ENCODE measurements around the gene TRIM7.

TRIM7 gene

GRCh38 chr5:181237729-181238385, 32.9 kb upstream of the TRIM7 start:
- Histone ChIP-seq H3K4me1 (ENCODE audit: control insufficient read depth, insufficient read depth, low read length) (no peaks in the 10 kb centered on the region), H3K4me3 (ENCODE audit: low read length) (no peak overlapping the region), H3K27ac (ENCODE audit: low read length) (no peak overlapping the region), H3K27me3 (ENCODE audit: control insufficient read depth, insufficient read depth, low read length) (no peaks in the 10 kb centered on the region), H3K9me3 (ENCODE audit: control insufficient read depth, insufficient read depth, low read length) (no peaks in the 10 kb centered on the region), H3K36me3 (ENCODE audit: control insufficient read depth, insufficient read depth, low read length) (peaks cover 65% of the 10 kb centered on the region)
- DNase-seq (ENCODE audit: low read depth, low spot score): no peak
- WGBS (ENCODE audit: insufficient coverage, insufficient read length): no CpG with 5 or more reads among the region's 5 CpGs

DNA sequence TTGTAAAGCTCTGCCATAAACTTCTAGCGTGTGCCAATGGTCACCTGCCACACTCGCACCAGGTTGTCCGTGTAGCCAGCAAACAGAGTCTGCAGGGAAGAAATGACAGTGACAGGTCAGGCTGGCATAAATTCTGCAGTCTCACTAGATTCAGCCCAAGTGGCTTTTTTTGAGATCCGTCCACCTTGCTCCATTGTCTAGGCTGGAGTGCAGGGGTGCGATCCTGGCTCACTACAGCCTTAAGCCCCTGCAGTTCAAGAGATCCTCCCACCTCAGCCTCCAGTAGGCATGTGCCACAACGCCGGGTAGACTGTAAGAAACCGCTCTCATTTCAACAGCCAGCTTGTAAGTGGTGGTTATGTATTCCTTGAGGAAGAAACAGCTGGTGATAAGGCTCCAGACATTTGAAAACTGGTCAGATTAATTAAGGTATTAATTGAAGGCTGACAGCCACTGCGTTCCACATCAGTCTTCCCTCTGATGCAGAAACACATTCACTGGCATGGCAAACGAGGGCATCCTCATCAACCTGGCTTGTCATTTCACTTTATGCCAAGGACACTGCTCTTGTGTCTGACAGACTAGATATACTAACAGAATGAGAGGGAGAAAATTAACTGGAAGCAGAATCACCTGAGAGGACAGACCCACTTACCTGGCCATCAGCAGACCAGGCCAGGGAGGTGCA, 32.1 kb upstream of the TRIM7 start:
- no peaks in the 10 kb centered on the region for H3K27me3 ChIP-seq (ENCODE audit: control insufficient read depth, insufficient read depth, low read length)
- no CpG with 5 or more reads among the region's 10 CpGs for WGBS (ENCODE audit: insufficient coverage, insufficient read length)
- no peak overlapping the region for H3K27ac ChIP-seq (ENCODE audit: low read length)
- H3K4me1 ChIP-seq (ENCODE audit: control insufficient read depth, insufficient read depth, low read length): no peaks in the 10 kb centered on the region
- H3K4me3 ChIP-seq (ENCODE audit: low read length): no peak overlapping the region
- H3K9me3 ChIP-seq (ENCODE audit: control insufficient read depth, insufficient read depth, low read length): no peaks in the 10 kb centered on the region
- H3K36me3 ChIP-seq (ENCODE audit: control insufficient read depth, insufficient read depth, low read length): peaks cover 66% of the 10 kb centered on the region
- no peak for DNase-seq (ENCODE audit: low read depth, low spot score)

DNA sequence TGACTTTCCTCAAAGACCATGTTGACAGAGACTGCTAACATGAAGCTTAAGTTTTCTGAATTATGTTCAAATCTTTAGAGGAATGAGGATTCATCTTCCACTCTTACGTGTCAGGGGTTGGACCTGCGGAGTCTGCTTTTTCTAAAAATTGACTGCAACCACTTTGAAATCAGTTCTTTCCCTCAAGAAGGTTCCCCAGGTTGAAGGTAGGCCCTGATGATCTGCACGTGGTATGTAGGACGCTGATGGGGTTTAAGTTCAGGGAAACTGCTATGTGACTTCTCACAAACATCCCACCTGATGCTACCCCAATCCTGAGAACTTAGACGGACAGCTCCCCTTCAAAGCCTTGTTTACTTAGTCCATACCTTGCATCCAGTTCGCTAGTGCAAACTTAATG, 31.5 kb upstream of the TRIM7 start:
- no CpG with 5 or more reads among the region's 6 CpGs for WGBS (ENCODE audit: insufficient coverage, insufficient read length)
- DNase-seq (ENCODE audit: low read depth, low spot score): no peak
- Histone ChIP-seq H3K4me1 (ENCODE audit: control insufficient read depth, insufficient read depth, low read length) (no peaks in the 10 kb centered on the region), H3K9me3 (ENCODE audit: control insufficient read depth, insufficient read depth, low read length) (no peaks in the 10 kb centered on the region), H3K4me3 (ENCODE audit: low read length) (no peak overlapping the region), H3K36me3 (ENCODE audit: control insufficient read depth, insufficient read depth, low read length) (peaks cover 59% of the 10 kb centered on the region), H3K27ac (ENCODE audit: low read length) (no peak overlapping the region), H3K27me3 (ENCODE audit: control insufficient read depth, insufficient read depth, low read length) (no peaks in the 10 kb centered on the region)

GRCh38 chr5:181235689-181236366, 30.8 kb upstream of the TRIM7 start:
- WGBS (ENCODE audit: insufficient coverage, insufficient read length): no CpG with 5 or more reads among the region's 5 CpGs
- DNase-seq (ENCODE audit: low read depth, low spot score): no peak
- no peak overlapping the region for H3K27ac ChIP-seq (ENCODE audit: low read length)
- no peaks in the 10 kb centered on the region for H3K4me1 ChIP-seq (ENCODE audit: control insufficient read depth, insufficient read depth, low read length)
- H3K27me3 ChIP-seq (ENCODE audit: control insufficient read depth, insufficient read depth, low read length): no peaks in the 10 kb centered on the region
- no peaks in the 10 kb centered on the region for H3K9me3 ChIP-seq (ENCODE audit: control insufficient read depth, insufficient read depth, low read length)
- H3K36me3 ChIP-seq (ENCODE audit: control insufficient read depth, insufficient read depth, low read length): peaks cover 55% of the 10 kb centered on the region
- H3K4me3 ChIP-seq (ENCODE audit: low read length): no peak overlapping the region

- WGBS (ENCODE audit: insufficient coverage, insufficient read length): 100% methylated on average over 1 of the region's 5 CpGs
- H3K9me3 ChIP-seq (ENCODE audit: control insufficient read depth, insufficient read depth, low read length): no peaks in the 10 kb centered on the region
- no peak overlapping the region for H3K27ac ChIP-seq (ENCODE audit: low read length)
- peaks cover 56% of the 10 kb centered on the region for H3K36me3 ChIP-seq (ENCODE audit: control insufficient read depth, insufficient read depth, low read length)
- no peak overlapping the region for H3K4me3 ChIP-seq (ENCODE audit: low read length)
- peaks cover 1% of the 10 kb centered on the region; the same call in 1 of the 2 replicates for H3K27me3 ChIP-seq (ENCODE audit: control insufficient read depth, insufficient read depth, low read length)
- DNase-seq (ENCODE audit: low read depth, low spot score): no peak
- H3K4me1 ChIP-seq (ENCODE audit: control insufficient read depth, insufficient read depth, low read length): no peaks in the 10 kb centered on the region
Measured at GRCh38 chr5:181235323-181235688, 30.3 kb upstream of the TRIM7 start.

DNA sequence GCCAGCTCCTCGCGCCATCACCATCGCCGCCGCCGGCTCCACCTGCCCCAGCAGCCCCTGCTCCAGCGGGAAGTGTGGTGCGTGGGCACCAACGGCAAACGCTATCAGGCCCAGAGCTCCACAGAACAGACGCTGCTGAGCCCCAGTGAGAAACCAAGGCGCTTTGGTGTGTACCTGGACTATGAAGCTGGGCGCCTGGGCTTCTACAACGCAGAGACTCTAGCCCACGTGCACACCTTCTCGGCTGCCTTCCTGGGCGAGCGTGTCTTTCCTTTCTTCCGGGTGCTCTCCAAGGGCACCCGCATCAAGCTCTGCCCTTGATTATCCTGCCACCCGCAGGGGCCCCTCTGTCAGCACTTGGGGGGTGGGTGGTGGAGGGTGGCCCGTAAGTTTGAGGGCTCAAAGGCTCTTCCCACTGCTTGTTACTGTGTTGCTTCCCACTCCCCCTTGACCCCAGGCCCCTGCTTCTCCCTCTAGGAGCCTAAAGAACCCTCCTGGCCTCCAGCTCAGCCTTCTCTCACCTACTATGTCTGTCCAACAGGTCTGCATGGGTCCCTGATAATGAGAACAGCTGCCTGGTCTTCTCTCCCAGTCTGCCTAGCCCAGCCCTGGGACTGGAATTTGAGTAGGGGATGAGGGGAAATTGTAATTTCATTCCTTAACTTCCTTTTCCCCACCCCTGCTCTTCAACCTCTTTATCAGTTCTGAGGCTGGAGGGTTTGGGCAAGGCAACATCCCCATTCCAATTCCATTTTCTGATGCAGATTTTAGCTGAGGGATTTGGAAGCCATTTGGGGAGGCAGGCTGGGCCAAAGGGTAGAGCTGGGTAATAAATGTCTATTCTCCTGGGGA, 29.7 kb upstream of the TRIM7 start:
- Histone ChIP-seq H3K27me3 (ENCODE audit: control insufficient read depth, insufficient read depth, low read length) (peaks cover 1% of the 10 kb centered on the region; the same call in 1 of the 2 replicates), H3K4me3 (ENCODE audit: low read length) (no peak overlapping the region), H3K27ac (ENCODE audit: low read length) (no peak overlapping the region), H3K9me3 (ENCODE audit: control insufficient read depth, insufficient read depth, low read length) (no peaks in the 10 kb centered on the region), H3K4me1 (ENCODE audit: control insufficient read depth, insufficient read depth, low read length) (no peaks in the 10 kb centered on the region), H3K36me3 (ENCODE audit: control insufficient read depth, insufficient read depth, low read length) (peaks cover 53% of the 10 kb centered on the region)
- no peak for DNase-seq (ENCODE audit: low read depth, low spot score)
- no CpG with 5 or more reads among the region's 22 CpGs for WGBS (ENCODE audit: insufficient coverage, insufficient read length)

- H3K4me3 ChIP-seq (ENCODE audit: low read length): no peak overlapping the region
- peaks cover 48% of the 10 kb centered on the region for H3K36me3 ChIP-seq (ENCODE audit: control insufficient read depth, insufficient read depth, low read length)
- WGBS (ENCODE audit: insufficient coverage, insufficient read length): no CpG with 5 or more reads among the region's 24 CpGs
- peaks cover 1% of the 10 kb centered on the region; the same call in 1 of the 2 replicates for H3K27me3 ChIP-seq (ENCODE audit: control insufficient read depth, insufficient read depth, low read length)
- H3K9me3 ChIP-seq (ENCODE audit: control insufficient read depth, insufficient read depth, low read length): no peaks in the 10 kb centered on the region
- no peaks in the 10 kb centered on the region for H3K4me1 ChIP-seq (ENCODE audit: control insufficient read depth, insufficient read depth, low read length)
- DNase-seq (ENCODE audit: low read depth, low spot score): no peak
- no peak overlapping the region for H3K27ac ChIP-seq (ENCODE audit: low read length)
Measured at GRCh38 chr5:181233801-181234454, 28.9 kb upstream of the TRIM7 start.

DNA sequence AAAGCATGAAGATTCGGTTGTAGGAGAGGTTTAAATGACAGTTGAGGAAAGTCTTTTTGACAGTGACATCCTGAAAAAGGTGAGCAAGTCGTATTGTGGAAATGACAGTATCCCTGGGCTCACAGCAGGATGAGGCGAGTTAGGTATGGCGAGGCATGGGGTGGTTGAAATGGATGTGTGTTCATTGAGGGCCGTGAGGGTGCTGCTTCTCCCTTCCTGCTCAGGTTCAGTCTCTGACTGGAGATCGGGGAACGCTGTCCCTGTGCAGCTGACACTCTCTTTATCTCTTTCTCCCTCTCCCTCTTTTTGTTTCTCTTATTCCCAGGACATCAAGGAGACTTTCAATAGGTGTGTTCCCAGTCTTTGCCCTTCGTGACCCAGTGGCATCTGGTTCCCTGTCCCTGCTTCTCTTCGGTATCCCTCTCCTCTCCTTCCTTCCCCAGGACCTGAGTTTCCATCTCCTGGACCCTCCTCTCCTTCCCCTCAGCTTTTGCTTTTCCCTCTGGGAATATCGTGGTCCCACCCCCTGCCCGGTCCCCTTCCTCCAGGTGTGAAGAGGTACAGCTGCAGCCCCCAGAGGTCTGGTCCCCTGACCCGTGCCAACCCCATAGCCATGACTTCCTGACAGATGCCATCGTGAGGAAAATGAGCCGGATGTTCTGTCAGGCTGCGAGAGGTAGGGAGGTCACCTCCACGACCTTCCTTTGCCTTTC, 28.2 kb upstream of the TRIM7 start:
- Histone ChIP-seq H3K4me3 (ENCODE audit: low read length) (no peak overlapping the region), H3K9me3 (ENCODE audit: control insufficient read depth, insufficient read depth, low read length) (no peaks in the 10 kb centered on the region), H3K27ac (ENCODE audit: low read length) (no peak overlapping the region), H3K36me3 (ENCODE audit: control insufficient read depth, insufficient read depth, low read length) (peaks cover 41% of the 10 kb centered on the region), H3K27me3 (ENCODE audit: control insufficient read depth, insufficient read depth, low read length) (peaks cover 1% of the 10 kb centered on the region; the same call in 1 of the 2 replicates), H3K4me1 (ENCODE audit: control insufficient read depth, insufficient read depth, low read length) (no peaks in the 10 kb centered on the region)
- 100% methylated on average over 1 of the region's 16 CpGs for WGBS (ENCODE audit: insufficient coverage, insufficient read length)
- no peak for DNase-seq (ENCODE audit: low read depth, low spot score)

DNA sequence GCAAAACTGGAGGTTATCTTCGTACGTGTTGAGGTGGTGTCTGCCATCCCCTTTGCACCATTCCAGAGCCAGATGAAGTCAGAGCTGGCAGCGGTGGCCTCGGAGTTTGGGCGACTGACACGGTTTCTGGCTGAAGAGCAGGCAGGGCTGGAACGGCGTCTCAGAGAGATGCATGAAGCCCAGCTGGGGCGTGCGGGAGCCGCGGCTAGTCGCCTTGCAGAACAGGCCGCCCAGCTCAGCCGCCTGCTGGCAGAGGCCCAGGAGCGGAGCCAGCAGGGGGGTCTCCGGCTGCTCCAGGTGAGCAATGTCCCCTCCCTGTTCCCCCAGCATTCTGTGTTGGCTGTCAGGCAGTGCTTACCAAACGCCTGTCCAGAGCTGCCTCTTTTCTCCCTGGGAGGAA, 27.6 kb upstream of the TRIM7 start:
- Histone ChIP-seq H3K4me3 (ENCODE audit: low read length) (no peak overlapping the region), H3K4me1 (ENCODE audit: control insufficient read depth, insufficient read depth, low read length) (no peaks in the 10 kb centered on the region), H3K9me3 (ENCODE audit: control insufficient read depth, insufficient read depth, low read length) (no peaks in the 10 kb centered on the region), H3K27me3 (ENCODE audit: control insufficient read depth, insufficient read depth, low read length) (peaks cover 1% of the 10 kb centered on the region; the same call in 1 of the 2 replicates), H3K27ac (ENCODE audit: low read length) (no peak overlapping the region), H3K36me3 (ENCODE audit: control insufficient read depth, insufficient read depth, low read length) (peaks cover 34% of the 10 kb centered on the region)
- no peak for DNase-seq (ENCODE audit: low read depth, low spot score)
- no CpG with 5 or more reads among the region's 18 CpGs for WGBS (ENCODE audit: insufficient coverage, insufficient read length)

Data from iPS DF 6.9 (cell line).